ENCODE data around the gene VIT.

Gene VIT

DNA sequence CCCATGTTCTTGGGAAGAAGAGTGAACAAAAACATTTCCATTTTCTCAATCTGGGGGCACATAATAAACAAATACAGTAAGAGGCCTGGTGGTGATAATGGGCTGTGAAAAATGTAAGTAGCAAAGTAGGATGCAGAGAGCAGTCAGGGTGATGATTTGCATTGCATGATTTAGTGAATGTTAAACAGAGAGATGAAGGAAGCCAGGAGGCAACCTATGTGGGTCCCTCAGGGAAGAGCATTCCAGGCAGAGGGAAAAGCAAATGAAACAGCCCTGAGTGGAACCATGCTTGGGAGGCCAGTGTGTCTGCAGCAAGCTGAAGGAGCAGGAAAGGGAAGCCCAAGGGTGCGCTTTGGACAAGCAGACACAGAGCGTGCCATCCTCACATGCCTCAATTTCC is 5.4 kb downstream of the VIT start:
- Histone ChIP-seq H3K27ac (ENCODE audit: insufficient read depth in 1 of 2, low read depth in 1 of 2, low read length in 2 of 2, poor library complexity in 1 of 2, severe bottlenecking in 2 of 2) (no peak overlapping the region), H3K27me3 (replicated peaks in 2 of 5; ENCODE audit: control insufficient read depth in 4 of 5, insufficient read depth in 5 of 5, low read length in 4 of 5) (no peaks in the 10 kb centered on the region), H3K36me3 (ENCODE audit: control insufficient read depth in 4 of 4, insufficient read depth in 4 of 4, low read length in 3 of 4) (no peaks in the 10 kb centered on the region), H3K9me3 (ENCODE audit: control extremely low read depth in 1 of 5, control insufficient read depth in 4 of 5, insufficient read depth in 2 of 5, low read depth in 1 of 5, low read length in 4 of 5) (no peaks in the 10 kb centered on the region), H3K4me1 (ENCODE audit: control extremely low read depth in 1 of 4, control insufficient read depth in 4 of 4, insufficient read depth in 4 of 4, low read length in 3 of 4) (no peaks in the 10 kb centered on the region), H3K4me3 (ENCODE audit: control insufficient read depth in 1 of 7, extremely low read depth in 1 of 7, insufficient read depth in 4 of 7, low read depth in 2 of 7, low read length in 6 of 7) (no peak overlapping the region)
- no peak for DNase-seq
- 44% methylated on average over 2 of the region's 2 CpGs for WGBS (ENCODE audit: insufficient coverage)
- POLR2A ChIA-PET, result no interaction called here
- CTCF ChIA-PET, result interaction anchor here (1.4 kb wide), 1 partner anchor 22 kb away, joined by 3 read pairs; no protein-coding TSS in a partner anchor

DNA sequence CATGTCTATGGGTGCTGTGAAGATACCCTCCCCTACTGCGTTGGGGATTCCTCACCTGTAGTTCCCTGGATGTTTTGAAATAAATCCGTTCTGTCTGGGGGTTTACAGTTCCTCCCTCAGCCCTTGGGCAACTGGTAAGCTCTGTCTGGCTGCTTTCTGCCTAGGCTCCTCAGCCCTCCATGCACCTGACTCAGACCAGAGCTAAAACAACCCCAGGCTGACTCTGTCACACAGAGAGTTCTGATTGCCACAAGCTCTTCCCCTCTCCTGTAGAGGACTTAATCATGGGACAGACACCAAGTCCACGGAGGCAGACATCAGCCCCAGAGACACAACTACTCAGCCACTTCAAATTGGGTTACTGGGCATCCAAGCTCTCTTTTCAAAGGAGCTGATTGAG is 6.3 kb downstream of the VIT start:
- Histone ChIP-seq H3K4me1 (ENCODE audit: control extremely low read depth in 1 of 4, control insufficient read depth in 4 of 4, insufficient read depth in 4 of 4, low read length in 3 of 4) (peaks cover 0 to under 1% (median 0%) of the 10 kb centered on the region in 4 experiments), H3K36me3 (ENCODE audit: control insufficient read depth in 4 of 4, insufficient read depth in 4 of 4, low read length in 3 of 4) (no peaks in the 10 kb centered on the region), H3K27me3 (replicated peaks in 2 of 5; ENCODE audit: control insufficient read depth in 4 of 5, insufficient read depth in 5 of 5, low read length in 4 of 5) (no peaks in the 10 kb centered on the region), H3K4me3 (ENCODE audit: control insufficient read depth in 1 of 7, extremely low read depth in 1 of 7, insufficient read depth in 4 of 7, low read depth in 2 of 7, low read length in 6 of 7) (no peak overlapping the region), H3K27ac (ENCODE audit: insufficient read depth in 1 of 2, low read depth in 1 of 2, low read length in 2 of 2, poor library complexity in 1 of 2, severe bottlenecking in 2 of 2) (no peak overlapping the region), H3K9me3 (ENCODE audit: control extremely low read depth in 1 of 5, control insufficient read depth in 4 of 5, insufficient read depth in 2 of 5, low read depth in 1 of 5, low read length in 4 of 5) (no peaks in the 10 kb centered on the region)
- DNase-seq, result no peak
- CTCF ChIA-PET, result interaction anchor here (1.4 kb wide), 1 partner anchor 23 kb away, joined by 3 read pairs; no protein-coding TSS in a partner anchor
- 92% methylated on average over 3 of the region's 3 CpGs for WGBS (ENCODE audit: insufficient coverage)
- POLR2A ChIA-PET, result no interaction called here

DNA sequence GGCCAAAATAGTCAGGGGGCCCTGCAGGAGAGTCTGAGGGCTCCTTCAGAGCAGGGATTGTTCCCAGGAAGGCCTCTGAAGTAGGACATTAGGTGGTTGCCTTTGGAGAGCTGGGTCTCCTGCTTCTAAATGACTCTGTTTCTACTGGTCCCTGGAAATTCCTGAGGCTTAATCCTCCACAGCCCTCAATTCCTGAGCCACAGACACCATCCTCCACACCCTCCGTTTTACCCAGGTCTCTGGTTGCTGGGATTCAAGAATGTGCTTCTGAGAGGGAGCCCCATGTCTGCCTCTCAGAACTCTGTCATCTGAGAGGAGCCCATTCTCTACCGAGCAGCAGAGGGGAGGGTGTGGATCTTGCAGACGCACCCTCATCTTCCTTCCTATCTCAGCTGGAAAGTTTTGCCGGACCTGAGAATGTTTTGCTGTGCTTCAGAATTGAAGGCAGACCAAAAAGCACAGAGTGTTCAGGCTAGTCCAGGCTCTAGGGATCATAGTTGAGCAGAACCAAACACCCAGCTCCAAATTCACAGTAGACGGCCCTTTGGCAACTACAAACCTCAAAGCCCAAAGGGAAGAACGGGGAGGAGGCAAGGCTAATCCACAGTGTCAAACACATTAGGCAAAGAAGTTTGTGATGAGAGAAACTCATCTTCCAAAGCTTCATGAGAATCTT is 8.1 kb downstream of the VIT start:
- Histone ChIP-seq H3K27me3 (replicated peaks in 2 of 5; ENCODE audit: control insufficient read depth in 4 of 5, insufficient read depth in 5 of 5, low read length in 4 of 5) (no peaks in the 10 kb centered on the region), H3K4me3 (ENCODE audit: control insufficient read depth in 1 of 7, extremely low read depth in 1 of 7, insufficient read depth in 4 of 7, low read depth in 2 of 7, low read length in 6 of 7) (no peak overlapping the region), H3K36me3 (ENCODE audit: control insufficient read depth in 4 of 4, insufficient read depth in 4 of 4, low read length in 3 of 4) (no peaks in the 10 kb centered on the region), H3K27ac (ENCODE audit: insufficient read depth in 1 of 2, low read depth in 1 of 2, low read length in 2 of 2, poor library complexity in 1 of 2, severe bottlenecking in 2 of 2) (no peak overlapping the region), H3K4me1 (ENCODE audit: control extremely low read depth in 1 of 4, control insufficient read depth in 4 of 4, insufficient read depth in 4 of 4, low read length in 3 of 4) (peaks cover 0 to 3% (median 0%) of the 10 kb centered on the region in 4 experiments), H3K9me3 (ENCODE audit: control extremely low read depth in 1 of 5, control insufficient read depth in 4 of 5, insufficient read depth in 2 of 5, low read depth in 1 of 5, low read length in 4 of 5) (no peaks in the 10 kb centered on the region)
- no peak for DNase-seq
- WGBS (ENCODE audit: insufficient coverage), result 90% methylated on average over 4 of the region's 6 CpGs
- ChIA-PET CTCF (no interaction called here), POLR2A (no interaction called here)

DNA sequence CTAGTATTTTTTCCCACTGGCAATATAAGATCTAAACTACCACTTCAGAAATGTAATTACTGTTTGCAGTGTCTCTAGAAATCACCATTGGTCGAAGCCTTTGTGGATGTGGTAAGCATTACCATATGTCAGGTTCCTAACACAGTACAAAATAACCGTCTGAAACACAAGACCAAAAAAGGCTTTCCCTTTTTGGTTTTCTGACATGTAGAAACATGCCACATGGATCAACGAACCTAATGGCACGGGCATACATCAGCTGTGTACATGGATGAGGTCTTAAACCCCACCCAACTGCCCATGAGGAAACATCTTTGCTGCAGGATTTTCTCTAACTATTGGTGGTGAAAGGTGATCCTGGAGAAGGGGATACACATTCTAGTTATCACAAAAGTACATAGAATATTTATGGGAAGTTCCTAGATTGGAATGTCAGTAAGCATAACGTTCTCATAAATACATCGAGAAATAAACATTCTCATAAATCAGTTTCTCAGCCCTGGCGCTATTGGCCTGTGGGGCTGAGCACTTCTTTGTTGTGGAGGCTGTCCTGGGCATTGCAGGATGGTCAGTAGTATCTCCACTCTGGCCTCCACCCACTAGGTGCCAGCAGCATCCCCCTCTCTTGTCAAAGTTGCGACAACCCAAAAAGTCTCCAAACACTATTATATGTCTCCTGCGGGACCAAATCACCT is 9.0 kb downstream of the VIT start:
- WGBS (ENCODE audit: insufficient coverage), result 93% methylated on average over 5 of the region's 9 CpGs
- POLR2A ChIA-PET, result no interaction called here
- CTCF ChIA-PET, result interaction anchor here (0.6 kb wide), 1 partner anchor 88 kb away, joined by 3 read pairs; no protein-coding TSS in a partner anchor
- Histone ChIP-seq H3K9me3 (ENCODE audit: control extremely low read depth in 1 of 5, control insufficient read depth in 4 of 5, insufficient read depth in 2 of 5, low read depth in 1 of 5, low read length in 4 of 5) (peaks cover 0 to 1% (median 0%) of the 10 kb centered on the region in 5 experiments), H3K36me3 (ENCODE audit: control insufficient read depth in 4 of 4, insufficient read depth in 4 of 4, low read length in 3 of 4) (no peaks in the 10 kb centered on the region), H3K4me3 (ENCODE audit: control insufficient read depth in 1 of 7, extremely low read depth in 1 of 7, insufficient read depth in 4 of 7, low read depth in 2 of 7, low read length in 6 of 7) (no peak overlapping the region), H3K27ac (ENCODE audit: insufficient read depth in 1 of 2, low read depth in 1 of 2, low read length in 2 of 2, poor library complexity in 1 of 2, severe bottlenecking in 2 of 2) (no peak overlapping the region), H3K27me3 (replicated peaks in 2 of 5; ENCODE audit: control insufficient read depth in 4 of 5, insufficient read depth in 5 of 5, low read length in 4 of 5) (no peaks in the 10 kb centered on the region), H3K4me1 (ENCODE audit: control extremely low read depth in 1 of 4, control insufficient read depth in 4 of 4, insufficient read depth in 4 of 4, low read length in 3 of 4) (peaks cover 0 to 3% (median 0%) of the 10 kb centered on the region in 4 experiments)
- no peak for DNase-seq

DNA sequence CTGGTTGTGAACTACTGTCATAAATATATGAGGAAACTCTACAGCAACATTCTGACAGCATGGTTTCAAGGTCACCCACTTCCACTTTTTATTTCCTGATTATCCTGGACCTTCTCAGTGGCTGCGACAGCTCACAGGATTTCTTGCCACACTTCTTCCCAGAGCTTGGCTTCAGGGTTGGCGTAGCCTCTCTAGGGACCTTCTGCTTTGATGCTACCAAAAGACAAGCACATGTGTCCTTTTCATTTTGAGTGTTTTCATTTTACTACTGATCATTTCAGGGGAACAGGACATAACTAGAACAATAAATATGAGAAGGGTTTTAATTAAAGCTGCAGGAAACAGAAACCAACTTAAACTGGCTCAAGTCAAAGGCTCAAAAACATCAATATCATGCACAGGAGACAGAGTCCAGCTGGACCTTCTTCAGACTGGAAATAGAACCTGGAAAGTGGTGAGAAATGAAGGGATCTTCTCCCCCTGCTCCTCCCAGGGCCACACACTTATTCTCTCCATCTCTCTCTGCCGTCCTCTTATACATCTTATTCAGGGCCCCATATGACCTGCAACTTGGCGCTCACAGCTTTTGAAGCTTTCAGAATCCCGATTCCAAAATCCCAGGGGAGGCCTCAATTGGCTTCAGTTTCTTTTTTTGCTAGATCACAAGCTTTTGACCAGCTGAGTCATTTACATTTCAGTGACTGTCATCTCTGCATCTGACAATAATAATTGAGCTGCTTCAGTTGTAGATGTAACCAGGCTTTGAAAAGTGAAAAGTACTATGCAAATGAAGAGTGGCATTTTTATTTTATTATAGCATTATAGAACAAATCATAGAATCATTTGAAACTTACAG is 9.7 kb downstream of the VIT start:
- POLR2A ChIA-PET, result no interaction called here

DNA sequence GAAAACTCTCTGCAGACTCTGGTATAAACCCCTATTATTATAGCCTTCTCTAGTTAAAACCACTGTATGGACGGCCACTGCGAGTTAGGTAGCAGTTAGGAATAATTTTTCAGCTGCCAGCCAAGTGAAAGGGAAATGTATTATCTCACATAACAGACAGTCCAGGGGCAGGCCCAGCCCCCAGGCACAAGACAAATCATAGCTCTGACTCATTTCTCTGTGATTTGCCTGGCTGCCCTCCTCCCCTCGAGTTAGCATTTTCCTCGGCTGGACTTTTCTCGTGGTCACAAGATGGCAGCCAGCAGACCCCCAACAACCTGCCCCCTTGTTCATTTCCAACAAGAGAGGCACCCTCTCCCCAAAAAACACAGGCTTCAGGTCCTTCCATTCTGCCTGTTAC is 10.5 kb downstream of the VIT start:
- ChIA-PET POLR2A (no interaction called here), CTCF (no interaction called here)
- Histone ChIP-seq H3K9me3 (ENCODE audit: control extremely low read depth in 1 of 5, control insufficient read depth in 4 of 5, insufficient read depth in 2 of 5, low read depth in 1 of 5, low read length in 4 of 5) (peaks cover 0 to 8% (median 3%) of the 10 kb centered on the region in 5 experiments), H3K4me3 (ENCODE audit: control insufficient read depth in 1 of 7, extremely low read depth in 1 of 7, insufficient read depth in 4 of 7, low read depth in 2 of 7, low read length in 6 of 7) (no peak overlapping the region), H3K36me3 (ENCODE audit: control insufficient read depth in 4 of 4, insufficient read depth in 4 of 4, low read length in 3 of 4) (no peaks in the 10 kb centered on the region), H3K27ac (ENCODE audit: insufficient read depth in 1 of 2, low read depth in 1 of 2, low read length in 2 of 2, poor library complexity in 1 of 2, severe bottlenecking in 2 of 2) (no peak overlapping the region), H3K27me3 (replicated peaks in 2 of 5; ENCODE audit: control insufficient read depth in 4 of 5, insufficient read depth in 5 of 5, low read length in 4 of 5) (no peaks in the 10 kb centered on the region), H3K4me1 (ENCODE audit: control extremely low read depth in 1 of 4, control insufficient read depth in 4 of 4, insufficient read depth in 4 of 4, low read length in 3 of 4) (peaks cover 0 to 3% (median 0%) of the 10 kb centered on the region in 4 experiments)
- 96% methylated on average over 3 of the region's 5 CpGs for WGBS (ENCODE audit: insufficient coverage)
- DNase-seq, result no peak

More for the DNA sequence above, 9.7 kb downstream of the VIT start:
- CTCF ChIA-PET, result no interaction called here
- no peaks in the 10 kb centered on the region for H3K36me3 ChIP-seq (ENCODE audit: control insufficient read depth in 4 of 4, insufficient read depth in 4 of 4, low read length in 3 of 4)
- no peak for DNase-seq
- H3K9me3 ChIP-seq (ENCODE audit: control extremely low read depth in 1 of 5, control insufficient read depth in 4 of 5, insufficient read depth in 2 of 5, low read depth in 1 of 5, low read length in 4 of 5), result peaks cover 0 to 8% (median 2%) of the 10 kb centered on the region in 5 experiments
- no peaks in the 10 kb centered on the region for H3K27me3 ChIP-seq (replicated peaks in 2 of 5; ENCODE audit: control insufficient read depth in 4 of 5, insufficient read depth in 5 of 5, low read length in 4 of 5)
- WGBS (ENCODE audit: insufficient coverage), result 90% methylated on average over 5 of the region's 5 CpGs
- no peak overlapping the region for H3K27ac ChIP-seq (ENCODE audit: insufficient read depth in 1 of 2, low read depth in 1 of 2, low read length in 2 of 2, poor library complexity in 1 of 2, severe bottlenecking in 2 of 2)
- no peak overlapping the region for H3K4me3 ChIP-seq (ENCODE audit: control insufficient read depth in 1 of 7, extremely low read depth in 1 of 7, insufficient read depth in 4 of 7, low read depth in 2 of 7, low read length in 6 of 7)
- peaks cover 0 to 3% (median 0%) of the 10 kb centered on the region in 4 experiments for H3K4me1 ChIP-seq (ENCODE audit: control extremely low read depth in 1 of 4, control insufficient read depth in 4 of 4, insufficient read depth in 4 of 4, low read length in 3 of 4)
